ENCODE data around the gene SMAD7.
A peak's percentile ranks its signal among the peaks of the same experiment; 100 is the strongest.

The SMAD7 gene

DNA sequence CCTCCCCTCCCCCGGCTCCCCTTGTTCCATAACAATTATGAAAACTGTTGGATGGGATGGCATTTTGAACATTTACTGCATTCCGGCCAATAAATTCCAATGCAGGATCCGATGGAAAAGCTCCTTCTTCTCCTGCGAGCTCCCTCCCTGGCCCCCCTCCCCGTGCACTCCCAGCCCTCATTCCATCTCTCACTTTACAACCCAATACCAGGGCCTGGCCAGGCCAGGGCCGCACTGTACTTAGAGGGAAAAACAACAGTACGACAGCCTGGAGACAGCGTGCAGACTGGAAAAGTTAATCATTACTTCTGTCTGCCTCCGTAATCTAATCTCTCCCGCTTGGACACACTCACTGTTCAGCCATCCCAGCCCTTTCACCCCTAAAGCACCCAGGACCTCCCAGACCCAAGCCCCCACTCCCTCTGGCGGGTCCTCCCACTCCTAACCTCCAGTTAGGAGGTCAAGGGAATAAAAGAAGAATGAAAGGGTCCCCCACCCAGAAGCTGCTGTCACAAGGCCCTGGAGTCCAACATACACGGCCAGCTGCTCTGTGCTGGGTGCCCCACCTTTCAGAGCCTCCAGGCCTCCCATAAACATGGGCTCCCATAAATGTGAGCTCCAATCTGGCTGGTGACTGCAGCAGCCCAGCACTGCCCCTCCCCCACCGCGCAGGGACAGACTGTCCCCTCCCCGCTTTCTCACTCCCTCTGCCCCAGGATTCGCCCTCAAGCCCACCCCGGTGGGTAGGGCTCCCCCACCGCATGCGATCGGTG, 20.6 kb downstream of the SMAD7 start:
- DNase-seq = no peak

DNA sequence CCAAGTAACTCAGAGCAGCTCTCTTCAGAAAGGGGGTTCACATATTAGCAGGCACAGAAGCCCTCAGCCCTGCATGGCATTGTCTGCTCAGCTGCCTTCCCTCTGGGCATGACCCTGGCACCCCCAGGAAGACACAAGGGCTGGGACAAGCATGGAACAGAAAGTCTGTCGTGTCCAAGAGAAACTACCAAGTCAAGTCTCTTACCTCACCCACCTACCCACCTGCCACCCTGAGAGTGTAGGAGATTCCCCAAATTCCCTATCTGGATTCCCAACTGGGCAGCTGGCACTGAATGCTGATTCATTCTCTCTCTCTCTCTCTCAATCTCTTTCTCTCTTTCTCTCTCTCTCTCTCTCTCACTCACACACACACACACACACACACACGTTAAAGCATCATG, 21.6 kb downstream of the SMAD7 start:
- DNase-seq = no peak

DNA sequence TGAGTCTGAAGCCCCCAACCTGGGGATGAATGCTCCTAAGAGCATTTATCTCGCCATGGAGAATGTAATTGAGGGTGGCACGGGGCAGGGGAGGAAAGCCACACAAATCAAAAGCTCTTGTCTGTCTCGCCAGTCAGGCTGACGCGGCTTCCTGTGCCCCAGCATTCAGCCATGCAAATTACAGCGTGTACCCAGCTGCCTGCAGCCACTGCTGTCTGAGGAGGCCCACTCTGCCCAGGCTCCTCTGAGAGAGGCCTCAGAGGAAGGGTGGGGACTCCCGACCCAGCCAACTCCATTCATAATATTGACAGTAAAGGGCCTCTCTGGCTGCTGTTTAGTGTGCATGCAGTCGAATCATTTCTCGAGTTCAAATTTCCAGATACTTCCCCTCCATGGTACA, 22.0 kb downstream of the SMAD7 start:
- peak; percentile 73 to 98 (median 93) for DNase-seq

DNA sequence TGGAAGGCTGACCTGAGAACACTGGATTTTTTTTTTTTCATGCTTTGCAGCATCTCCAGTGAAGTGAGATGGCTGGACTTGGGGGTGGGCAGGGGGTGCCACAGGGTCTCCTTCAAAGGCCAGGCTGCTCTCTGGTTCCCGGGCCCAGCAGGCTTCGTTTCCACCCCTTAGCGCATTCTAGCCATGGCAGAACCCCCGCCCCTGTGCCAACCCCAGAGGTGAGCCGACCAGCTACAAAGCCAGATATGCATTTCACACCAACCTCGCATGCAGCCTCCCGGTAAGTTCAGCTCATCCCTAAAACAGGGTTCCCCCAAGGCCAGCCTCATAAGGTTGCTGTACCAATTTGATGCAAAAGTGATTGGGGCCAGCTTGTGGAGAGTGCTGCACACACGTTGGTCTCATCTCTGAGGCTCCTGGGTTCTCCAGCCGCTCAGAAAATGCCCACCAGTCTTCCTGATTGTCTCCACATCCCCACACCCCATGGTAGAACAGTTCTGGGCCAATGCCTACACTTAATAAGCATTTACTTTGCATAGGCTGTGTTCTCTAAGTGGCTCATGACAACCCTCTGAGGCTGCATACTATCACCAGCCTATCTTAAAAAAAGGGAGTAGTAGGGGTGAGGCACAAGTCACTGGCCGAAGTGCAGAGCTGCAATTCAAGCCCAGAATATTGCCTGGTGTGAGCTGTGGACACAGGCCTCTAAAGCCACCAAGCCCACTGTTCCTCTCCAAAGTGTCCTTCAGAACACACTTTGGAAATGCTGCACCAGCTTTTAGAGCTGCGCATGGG, 23.3 kb downstream of the SMAD7 start:
- peak in 1 of 3 experiments; percentile 20 for DNase-seq

DNA sequence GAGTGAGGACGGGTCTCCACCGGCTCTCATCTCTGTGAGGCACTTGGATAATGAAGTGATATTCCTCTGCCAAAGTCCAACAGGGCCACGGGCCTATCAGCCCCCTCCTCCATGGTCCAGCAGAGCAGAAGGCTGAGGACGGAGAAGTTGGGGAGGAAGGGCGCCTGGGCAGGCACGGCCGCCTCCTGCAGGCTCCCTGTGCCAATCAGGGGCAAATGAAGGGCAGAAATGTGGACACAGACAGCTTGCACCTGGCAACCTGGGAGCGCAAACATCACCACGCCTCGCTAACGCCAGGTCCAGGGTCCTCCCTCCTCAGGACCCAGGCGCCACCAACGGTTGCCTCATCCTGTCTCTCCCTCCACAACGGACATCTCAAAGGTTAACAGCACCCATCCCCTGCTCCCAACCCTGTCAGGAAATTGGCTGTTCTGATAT, 24.3 kb downstream of the SMAD7 start:
- peak in 2 of 3 experiments; percentile 69 to 86 for DNase-seq

DNA sequence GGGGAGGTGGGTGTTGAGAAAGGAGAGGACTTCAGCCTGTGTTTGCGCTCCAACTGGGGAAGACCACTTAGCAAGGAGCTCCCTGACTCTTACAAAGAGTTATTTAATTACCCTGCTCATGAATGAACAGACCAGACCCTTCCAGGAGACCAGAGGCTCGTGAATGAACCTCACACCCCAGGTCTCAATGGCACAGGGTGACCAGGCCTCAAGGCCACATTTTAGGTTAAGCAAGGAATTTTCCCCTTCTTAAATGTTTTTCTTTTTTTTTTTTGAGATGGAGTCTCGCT, 25.3 kb downstream of the SMAD7 start:
- DNase-seq = peak in 1 of 3 experiments; percentile 26

DNA sequence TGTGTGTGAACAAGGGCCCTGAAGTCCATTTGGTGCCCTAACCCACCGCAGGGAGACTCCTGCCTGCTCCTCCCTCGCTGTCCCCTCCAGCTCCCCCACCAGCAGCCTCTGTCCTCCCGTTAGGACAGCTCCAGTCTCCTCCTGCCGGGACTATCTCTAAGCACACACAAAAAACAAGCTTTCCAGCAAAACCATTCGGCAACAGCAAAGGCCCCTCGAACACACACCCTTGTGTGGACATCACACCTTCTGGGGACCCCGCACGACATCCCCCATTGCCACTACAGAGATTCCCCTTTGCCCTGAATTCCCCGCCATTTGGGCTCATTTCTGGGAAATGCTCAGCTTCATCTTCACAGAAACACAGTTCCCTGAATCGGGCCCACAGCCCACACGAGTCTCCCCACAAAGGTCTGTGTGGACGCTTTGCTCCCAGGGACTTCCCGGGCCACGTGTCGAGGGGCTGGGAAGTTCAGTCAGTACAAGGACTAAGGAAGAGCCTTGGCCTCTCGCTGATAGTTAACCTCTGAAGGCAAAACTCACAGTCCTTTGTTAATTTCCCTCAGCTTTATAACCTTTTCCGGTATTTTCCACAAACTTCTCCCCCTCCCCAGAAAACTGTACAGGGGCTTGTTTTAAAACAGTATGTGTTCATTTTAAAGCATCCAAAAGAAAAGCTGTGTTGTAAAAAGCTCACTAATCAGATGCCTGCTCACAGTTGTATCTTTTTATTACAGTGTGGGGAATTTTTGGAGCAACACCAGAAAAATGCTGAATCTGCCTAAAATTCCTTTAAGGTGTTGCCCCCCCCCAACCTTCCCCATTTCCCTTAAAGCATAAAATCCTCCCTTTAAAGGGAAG, 25.9 kb downstream of the SMAD7 start:
- no peak for DNase-seq

DNA sequence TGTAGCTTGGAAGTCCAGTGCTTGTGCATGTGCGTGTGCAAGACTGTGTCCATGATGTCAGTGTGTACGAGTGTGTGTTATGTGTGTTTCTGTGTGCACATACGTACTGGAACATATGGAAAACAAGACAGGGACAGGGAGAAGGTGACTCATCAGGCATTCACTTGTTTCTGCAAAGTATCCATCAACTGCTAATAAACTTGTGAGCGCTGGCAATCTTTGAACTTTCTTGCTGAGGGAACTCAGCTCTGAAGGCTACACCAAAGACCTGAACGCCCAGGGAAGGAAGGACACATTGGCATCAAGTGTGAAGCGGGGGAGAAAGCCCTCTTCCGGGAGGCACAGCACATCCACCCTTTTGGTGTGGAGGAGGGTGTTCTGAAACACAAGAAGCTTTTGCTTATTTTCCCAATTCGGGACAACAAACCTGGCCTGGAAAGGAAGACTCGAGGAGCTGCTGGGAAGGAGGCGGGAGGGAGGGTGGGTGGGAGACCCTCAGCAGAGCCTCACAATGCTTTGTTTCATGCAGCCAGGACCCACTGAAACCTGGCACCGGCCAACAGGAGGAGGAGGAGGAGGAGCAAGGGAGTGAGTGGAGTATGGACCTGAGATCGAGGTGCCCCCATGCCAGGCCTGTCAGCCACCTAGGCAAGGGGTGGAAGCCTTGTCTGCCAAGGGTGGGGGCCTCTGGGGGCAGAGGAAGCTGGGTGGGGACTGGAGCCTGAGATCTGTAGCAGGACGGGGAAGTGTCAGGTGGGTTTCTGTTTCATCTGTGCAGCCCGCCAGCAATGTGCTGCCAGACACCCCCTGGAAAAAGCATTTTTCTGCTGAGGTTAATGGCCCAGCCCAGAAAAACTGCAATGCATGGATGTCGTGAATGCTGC, 26.8 kb downstream of the SMAD7 start:
- DNase-seq = no peak

DNA sequence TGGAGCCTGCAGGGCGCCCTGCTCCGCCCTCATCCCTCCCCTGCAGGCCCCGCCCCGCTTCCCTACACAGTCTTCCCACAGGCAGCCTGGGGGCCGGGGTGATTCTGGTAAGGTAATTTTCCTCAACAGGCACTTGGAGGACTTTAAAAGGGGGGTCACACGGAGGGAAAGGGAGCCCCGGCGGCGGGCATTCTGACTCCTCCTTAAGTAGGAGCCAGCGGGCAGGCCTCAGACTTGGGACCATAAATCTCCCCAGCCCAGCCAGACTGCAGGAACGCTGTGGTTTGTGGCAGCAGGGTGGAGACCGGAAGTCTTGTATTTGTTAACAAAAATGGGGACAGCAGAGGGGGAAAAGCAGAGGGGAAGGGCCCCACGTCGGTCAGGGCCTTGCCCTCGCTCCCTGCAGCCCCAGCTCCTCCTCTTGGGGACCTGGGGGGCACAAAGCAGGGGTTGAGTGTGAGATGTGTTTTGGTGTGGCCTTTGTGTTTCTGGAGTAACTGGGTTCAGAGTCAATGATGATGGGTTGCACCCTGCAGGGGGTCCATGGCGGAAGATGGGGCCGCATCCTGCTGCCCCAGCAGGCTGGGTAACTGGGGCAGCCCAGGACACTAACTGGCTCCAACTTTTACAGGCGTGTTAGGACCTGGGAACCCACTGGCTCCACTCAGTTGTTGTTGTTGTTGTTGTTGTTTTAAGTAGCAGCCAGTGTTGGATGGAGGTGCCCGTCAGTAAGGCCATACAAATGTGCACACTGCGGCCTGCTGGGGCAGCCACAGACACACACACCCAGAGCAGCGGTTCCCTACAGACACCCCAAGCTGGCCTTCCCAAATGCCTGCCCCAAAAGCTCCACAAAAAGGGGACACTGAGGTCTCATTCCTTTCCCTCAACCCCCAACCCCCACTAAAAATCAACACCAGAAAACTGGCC, 27.7 kb downstream of the SMAD7 start:
- DNase-seq = peak in 1 of 3 experiments; percentile 41

DNA sequence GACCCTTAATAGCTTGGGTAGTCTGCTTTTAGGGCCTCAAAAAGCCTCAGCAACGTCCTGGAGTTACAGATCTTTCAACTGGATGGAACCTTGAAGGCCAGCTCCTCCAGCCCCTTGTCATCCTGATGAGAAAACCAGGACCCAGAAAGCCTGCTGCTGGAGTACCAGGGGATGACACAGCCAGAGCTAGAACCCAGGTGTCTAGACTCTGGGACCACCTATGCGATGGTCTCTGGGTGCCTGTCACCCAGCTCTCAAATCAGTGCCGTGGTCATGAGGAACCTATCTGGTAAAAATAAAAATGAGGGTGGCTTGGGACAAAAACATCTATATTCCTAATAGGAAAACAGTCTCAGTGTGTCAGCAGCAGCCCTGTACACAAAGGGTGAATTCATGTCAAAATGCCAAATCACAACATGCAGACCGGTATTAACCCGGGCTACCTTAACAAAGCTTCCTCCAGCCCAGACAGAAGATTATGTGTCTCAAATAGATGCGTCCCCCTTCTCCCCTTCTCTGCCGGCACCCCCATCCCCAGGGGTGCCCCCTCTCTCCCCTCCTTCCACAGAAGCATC, 28.5 kb downstream of the SMAD7 start:
- no peak for DNase-seq

DNA sequence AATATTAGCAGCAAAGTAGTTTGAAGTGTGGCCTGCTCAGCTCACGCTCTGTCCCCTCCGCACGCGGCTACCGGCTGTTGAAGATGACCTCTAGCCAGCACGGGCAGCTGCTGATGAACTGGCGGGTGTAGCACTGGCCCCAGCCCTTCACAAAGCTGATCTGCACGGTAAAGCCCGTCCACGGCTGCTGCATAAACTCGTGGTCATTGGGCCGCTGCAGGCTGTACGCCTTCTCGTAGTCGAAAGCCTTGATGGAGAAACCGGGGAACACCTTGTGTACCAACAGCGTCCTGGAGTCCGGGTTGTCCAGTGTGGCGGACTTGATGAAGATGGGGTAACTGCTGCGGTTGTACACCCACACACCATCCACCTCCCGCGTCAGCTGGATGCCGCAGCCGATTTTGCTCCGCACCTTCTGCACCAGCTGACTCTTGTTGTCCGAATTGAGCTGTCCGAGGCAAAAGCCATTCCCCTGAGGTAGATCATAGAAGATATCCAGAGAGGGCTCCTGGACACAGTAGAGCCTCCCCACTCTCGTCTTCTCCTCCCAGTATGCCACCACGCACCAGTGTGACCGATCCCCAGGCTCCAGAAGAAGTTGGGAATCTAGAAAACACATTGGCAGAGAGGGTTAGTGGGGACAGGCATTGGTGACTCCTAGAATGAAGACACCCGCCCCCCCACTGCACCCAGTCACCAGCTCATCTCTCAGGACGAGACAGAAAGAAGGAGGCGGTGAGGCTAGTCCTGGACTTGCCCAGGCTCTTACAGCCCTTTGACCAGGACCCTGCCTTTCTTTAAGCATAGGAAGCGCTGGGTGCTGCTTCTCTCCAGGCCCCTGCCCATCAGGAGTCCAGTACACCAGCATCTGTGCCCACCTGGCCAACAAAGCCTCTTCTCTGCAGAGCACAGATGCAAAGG, 29.2 kb downstream of the SMAD7 start:
- no peak for DNase-seq

DNA sequence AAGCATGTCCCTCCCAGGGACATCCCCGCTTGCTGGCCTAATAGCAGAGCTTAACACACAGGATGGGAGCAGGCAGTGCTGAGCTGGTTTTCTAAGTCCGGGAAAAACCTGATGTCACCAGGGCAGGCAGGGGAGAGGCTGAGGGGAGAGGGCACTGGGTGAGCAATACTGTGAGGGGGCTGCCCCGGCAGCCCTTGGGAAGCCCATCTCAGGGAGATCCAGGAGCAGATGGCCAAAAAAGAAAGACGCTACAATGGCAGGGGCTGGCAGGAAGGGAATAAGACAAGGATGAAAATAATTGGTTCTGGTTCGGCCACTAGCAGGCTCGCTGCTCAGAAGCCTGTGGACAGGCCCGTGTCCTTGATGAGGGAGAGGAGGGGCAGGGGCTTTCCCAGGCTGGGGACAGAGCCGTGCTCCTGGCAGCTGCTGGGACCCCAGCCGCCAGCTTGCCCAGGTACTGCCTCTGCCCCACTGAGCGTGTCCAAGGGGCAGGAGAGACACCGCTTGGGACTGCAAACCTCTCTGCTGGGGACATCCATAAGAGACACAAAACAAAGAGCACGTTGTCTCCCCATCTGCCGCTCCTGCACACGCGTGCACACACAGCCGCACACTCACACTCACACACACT, 30.2 kb downstream of the SMAD7 start:
- no peak for DNase-seq

DNA sequence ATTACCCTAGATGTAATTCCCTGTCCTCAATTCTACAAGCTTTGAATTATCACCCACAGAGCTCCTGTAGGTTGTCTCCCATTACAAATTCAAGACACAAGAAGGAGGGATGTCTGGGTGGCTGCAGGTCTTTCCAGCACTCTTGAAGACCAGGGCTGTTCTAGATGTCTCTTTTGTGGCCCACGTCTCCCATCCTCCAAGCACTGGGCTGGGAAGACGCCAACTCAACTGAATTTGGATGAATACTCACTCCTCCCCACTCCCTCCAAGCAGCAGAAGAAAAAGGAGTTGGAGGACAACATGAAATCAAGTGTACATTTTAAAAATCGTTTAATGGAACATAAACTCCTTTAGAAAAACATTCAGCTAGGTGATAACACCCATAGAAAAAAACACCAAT, 31.2 kb downstream of the SMAD7 start:
- no peak for DNase-seq

DNA sequence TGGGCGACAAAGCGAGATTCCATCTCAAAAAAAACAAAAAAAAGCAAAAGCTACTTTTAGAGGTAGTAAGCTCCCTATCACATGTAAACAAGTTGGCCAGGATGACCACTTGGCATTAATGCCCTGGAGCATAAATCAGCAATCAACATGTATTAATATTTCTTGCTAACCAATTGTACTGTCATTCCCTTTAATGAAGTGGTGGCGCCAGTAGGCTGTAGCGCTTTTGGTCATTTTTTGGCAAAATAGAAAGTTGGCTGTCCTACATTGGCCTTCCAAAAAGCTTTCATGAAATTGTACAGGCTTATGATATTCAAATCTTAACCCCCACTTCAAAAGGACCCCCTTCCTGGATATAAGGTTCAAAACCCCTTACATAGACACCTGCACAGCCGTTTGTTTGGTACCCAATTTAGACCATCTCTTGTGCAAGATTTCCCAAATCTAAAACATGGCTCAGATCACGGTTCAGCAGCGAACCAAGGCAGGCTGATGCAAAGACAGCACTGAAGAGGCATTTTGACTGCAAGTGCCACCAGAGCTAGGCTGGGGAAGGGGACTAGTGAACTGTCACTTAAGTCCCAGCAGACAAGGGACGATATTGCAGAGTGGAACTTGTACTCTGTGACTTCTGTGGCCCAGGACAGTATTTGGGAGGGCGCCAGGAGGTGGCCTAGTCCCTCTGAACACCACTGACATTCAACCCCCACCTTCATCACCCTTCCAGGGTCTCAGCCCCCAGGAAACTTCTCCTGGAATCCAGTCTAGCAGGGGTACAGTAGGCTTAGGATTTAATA, 31.9 kb downstream of the SMAD7 start:
- no peak for DNase-seq

DNA sequence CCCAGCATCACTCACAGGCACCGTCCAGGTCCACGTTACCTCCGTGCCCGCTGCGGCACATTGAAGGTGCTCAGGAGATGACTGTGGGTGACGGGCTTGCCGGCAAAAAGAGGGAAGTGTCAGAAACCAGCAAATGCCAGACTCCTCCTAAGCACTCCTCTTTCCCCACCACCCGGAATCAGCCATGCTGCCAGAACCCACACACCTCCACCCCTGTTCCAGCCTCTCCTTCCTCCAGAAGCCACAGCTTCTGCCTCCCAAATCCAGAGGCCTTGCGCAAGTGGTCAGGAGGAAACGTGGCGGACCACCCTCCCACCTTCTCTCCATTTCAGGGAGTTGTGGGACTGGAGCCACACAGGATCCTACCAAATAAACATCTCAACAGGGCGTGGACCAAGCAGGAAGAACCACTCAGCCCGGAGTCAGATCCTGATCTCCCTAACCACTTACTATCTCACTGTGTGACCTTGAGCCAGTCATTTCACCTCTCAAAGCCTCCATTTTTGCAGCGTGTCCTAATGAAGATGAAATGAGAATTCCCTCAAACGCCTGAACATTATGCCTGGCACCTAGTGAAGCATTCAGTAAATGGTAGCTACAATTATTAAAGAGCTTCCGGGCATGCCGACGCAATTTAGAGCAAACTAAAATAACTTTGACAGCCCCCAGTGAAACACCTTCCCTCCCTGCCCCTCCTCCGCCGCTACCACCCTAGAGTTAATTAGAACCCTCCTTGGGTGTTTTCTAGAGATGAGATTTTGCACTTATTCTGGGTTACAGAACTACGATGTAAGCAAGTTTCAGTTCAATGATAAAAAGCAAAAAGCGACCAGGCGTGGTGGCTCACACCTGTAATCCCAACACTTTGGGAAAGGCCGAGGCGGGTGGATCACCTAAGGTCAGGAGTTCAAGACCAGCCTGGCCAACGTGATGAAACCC, 32.9 kb downstream of the SMAD7 start:
- no peak for DNase-seq

DNA sequence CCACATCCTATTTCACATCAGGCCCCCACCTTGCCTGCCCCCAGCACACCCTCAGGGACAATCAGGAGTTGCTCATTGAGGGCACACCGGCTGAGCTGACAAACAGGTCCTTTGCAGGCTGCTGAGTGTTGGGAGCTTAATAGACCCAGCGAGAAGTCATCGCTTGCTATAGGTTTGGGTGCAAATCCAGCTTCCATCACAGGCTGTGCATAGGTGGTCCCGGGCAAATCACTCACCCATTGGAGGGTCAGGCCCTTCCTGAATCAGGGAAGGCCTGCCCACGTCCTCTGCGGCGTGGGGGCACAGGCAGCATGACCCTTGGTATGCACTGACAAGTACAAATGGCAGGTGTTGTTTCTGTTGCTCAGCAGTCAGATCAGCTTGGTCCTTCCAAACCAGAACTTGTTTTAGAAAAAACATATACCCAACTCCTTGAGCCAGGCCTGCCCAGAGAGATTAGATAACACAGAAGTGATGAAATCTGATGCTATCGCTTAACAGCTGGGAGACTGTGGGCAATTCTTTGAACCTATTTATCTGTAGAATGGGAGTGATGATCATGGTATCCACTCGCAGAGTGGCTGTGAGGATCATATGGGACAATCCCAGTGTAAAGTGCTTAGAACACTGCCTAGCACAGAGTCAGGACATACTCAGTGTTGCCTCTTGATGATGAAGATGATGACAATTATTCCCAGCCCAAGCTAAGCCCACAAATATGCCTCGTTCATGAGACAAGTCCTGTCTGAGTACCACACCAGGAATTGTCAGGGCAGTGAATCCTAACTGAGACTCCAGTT, 34.9 kb downstream of the SMAD7 start:
- DNase-seq = no peak
